Ovary (tissue), 3 donors: ENCODE data around the gene TTC28.

Experiments
- CTCF ChIP-seq, 3 donors: fragments of 450-650 bp in 2 of 3; fragments of 200-600 bp in 1 of 3; IDR thresholded peaks; one replicate each; pipeline versions ENCODE4 v1.5.1 to v1.8.0; 2016 to 2022; ENCODE audit warnings: antibody characterized with exemption in 3 of 3, mild to moderate bottlenecking in 1 of 3
- EP300 ChIP-seq: sonication (generic); formaldehyde crosslinking; IDR thresholded peaks from one replicate; pipeline ENCODE4 v1.6.1; 2017; ENCODE audit warnings: antibody characterized with exemption
- POLR2A ChIP-seq: fragments of 450-650 bp; IDR thresholded peaks from one replicate; pipeline ENCODE4 v1.6.1; 2017; ENCODE audit warnings: antibody characterized with exemption, mild to moderate bottlenecking, moderate library complexity
- donor health status: DM: no; HTN: no; CAD: no.

GRCh38 chr22:28464127-28464526 is 215.5 kb downstream of the TTC28 start:
- TF ChIP-seq CTCF (IDR thresholded peaks at IDR 0.05): no peak
- no peak for TF ChIP-seq EP300
- TF ChIP-seq POLR2A: no peak
